Endothelial cell of umbilical vein (primary cell): Measurements from ENCODE around the gene FAM153A.
"Not testable (repeated sequence)": the region's sequence is repeated elsewhere in the genome, so short reads cannot be mapped to it uniquely, and the experiment has no call there.

Source experiments
- EZH2 ChIP-seq: IDR thresholded peaks from 2 replicates; pipeline ENCODE4 v1.6.1; 2012; ENCODE audit warnings: borderline replicate concordance, low read depth, mild to moderate bottlenecking, moderate library complexity, low read length, inconsistent platforms; ENCODE audit not compliant: severe bottlenecking
- FOS ChIP-seq: IDR thresholded peaks from 2 replicates; pipeline ENCODE4 v1.6.1; 2011; ENCODE audit warnings: mild to moderate bottlenecking, low read length, moderate library complexity, borderline replicate concordance; ENCODE audit not compliant: insufficient read depth
- GATA2 ChIP-seq: IDR thresholded peaks from 2 replicates; pipeline ENCODE4 v1.7.0; 2011; ENCODE audit warnings: low read depth, mild to moderate bottlenecking, moderate library complexity, mixed read lengths, low read length; ENCODE audit not compliant: insufficient read length, insufficient read depth
- JUN ChIP-seq: IDR thresholded peaks from 2 replicates; pipeline ENCODE4 v1.6.1; 2011; ENCODE audit warnings: borderline replicate concordance, low read depth; ENCODE audit not compliant: insufficient read length, insufficient read depth
- MAX ChIP-seq: IDR thresholded peaks from 2 replicates; pipeline ENCODE4 v1.6.1; 2011; ENCODE audit not compliant: insufficient read depth, insufficient read length
- POLR2A ChIP-seq: IDR thresholded peaks from 2 replicates; pipeline ENCODE4 v1.6.1; 2012; ENCODE audit warnings: low read depth, mild to moderate bottlenecking, control low read depth, low read length
- POLR2AphosphoS5 ChIP-seq: IDR thresholded peaks from 2 replicates; pipeline ENCODE4 v1.6.1; 2012; ENCODE audit warnings: low read depth, mild to moderate bottlenecking, control low read depth, low read length, moderate library complexity; ENCODE audit not compliant: insufficient read depth
- TF ChIP-seq, protein P1 (sequence below), 2 donors: IDR thresholded peaks; 1 replicate in 1 of 2; 2 replicates in 1 of 2; pipeline ENCODE4 v1.5.1; 2011; ENCODE audit warnings: low read length in 2 of 2, mild to moderate bottlenecking in 2 of 2, moderate library complexity in 2 of 2, control low read depth in 1 of 2, inconsistent platforms in 1 of 2, low read depth in 1 of 2; ENCODE audit not compliant: insufficient read depth in 1 of 2; ENCODE audit errors: extremely low read depth in 1 of 2

DNA sequence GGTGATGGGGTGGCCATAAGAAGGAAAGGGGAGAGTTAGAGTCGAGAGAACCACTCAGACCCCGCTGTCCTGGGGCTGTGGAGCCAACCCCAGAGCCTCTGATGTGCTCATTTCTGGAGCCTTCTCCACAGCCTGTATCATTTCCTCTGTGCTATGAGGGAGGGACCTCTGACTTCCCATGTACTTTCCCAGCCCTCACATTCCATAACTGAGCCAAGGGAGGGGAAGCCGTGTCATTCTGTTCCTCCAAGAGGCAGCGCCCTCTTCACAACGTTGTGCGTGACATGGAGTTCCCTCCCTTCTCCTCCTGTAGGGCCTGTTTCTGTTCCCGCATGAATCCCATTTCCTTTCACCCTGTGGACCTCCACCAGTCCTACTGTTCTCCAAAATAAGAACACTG lies 57.8 kb downstream of the FAM153A start:
- TF ChIP-seq, protein P1, sequence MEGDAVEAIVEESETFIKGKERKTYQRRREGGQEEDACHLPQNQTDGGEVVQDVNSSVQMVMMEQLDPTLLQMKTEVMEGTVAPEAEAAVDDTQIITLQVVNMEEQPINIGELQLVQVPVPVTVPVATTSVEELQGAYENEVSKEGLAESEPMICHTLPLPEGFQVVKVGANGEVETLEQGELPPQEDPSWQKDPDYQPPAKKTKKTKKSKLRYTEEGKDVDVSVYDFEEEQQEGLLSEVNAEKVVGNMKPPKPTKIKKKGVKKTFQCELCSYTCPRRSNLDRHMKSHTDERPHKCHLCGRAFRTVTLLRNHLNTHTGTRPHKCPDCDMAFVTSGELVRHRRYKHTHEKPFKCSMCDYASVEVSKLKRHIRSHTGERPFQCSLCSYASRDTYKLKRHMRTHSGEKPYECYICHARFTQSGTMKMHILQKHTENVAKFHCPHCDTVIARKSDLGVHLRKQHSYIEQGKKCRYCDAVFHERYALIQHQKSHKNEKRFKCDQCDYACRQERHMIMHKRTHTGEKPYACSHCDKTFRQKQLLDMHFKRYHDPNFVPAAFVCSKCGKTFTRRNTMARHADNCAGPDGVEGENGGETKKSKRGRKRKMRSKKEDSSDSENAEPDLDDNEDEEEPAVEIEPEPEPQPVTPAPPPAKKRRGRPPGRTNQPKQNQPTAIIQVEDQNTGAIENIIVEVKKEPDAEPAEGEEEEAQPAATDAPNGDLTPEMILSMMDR (IDR thresholded peaks at IDR 0.05; ENCODE audit: extremely low read depth in 1 of 2, insufficient read depth in 1 of 2, low read depth in 1 of 2, low read length in 2 of 2): not testable (repeated sequence)
- not testable (repeated sequence) for TF ChIP-seq POLR2A, MAX, POLR2AphosphoS5, FOS, EZH2, JUN, GATA2
